Adipocyte (in vitro differentiated cells): ENCODE measurements around the gene ENOX1.

Experiments
- DNase-seq: peaks from one replicate; pipeline ENCODE4 v3.0.0-alpha.2; 2015; ENCODE audit warnings: low read depth
- H3K27me3 ChIP-seq: replicated peaks from 2 replicates; pipeline ENCODE4 v1.7.0; 2013; ENCODE audit warnings: mild to moderate bottlenecking, low read length, moderate library complexity; ENCODE audit not compliant: control insufficient read depth, insufficient read depth
- H3K36me3 ChIP-seq: 2 replicates; pipeline ENCODE4 v1.7.0; 2013; ENCODE audit warnings: low read length, mild to moderate bottlenecking, moderate library complexity; ENCODE audit not compliant: control insufficient read depth, insufficient read depth, severe bottlenecking
- H3K4me1 ChIP-seq: 2 replicates; pipeline ENCODE4 v1.7.0; 2013; ENCODE audit warnings: mild to moderate bottlenecking, low read length, moderate library complexity; ENCODE audit not compliant: control insufficient read depth, insufficient read depth
- H3K4me3 ChIP-seq: 2 replicates; pipeline ENCODE4 v1.7.0; 2013; ENCODE audit warnings: mild to moderate bottlenecking, low read length, moderate library complexity
- H3K9ac ChIP-seq: 2 replicates; pipeline ENCODE4 v1.7.0; 2013; ENCODE audit warnings: mild to moderate bottlenecking, low read length, moderate library complexity
- H3K9me3 ChIP-seq: 2 replicates; pipeline ENCODE4 v1.7.0; 2013; ENCODE audit warnings: mild to moderate bottlenecking, low read length, moderate library complexity; ENCODE audit not compliant: control insufficient read depth

ENOX1 gene

GRCh38 chr13:43698009-43698408, 88.8 kb downstream of the ENOX1 start:
- Histone ChIP-seq H3K4me3 (no peak overlapping the region), H3K4me1 (peaks cover 15% of the 10 kb centered on the region), H3K9me3 (no peaks in the 10 kb centered on the region), H3K36me3 (no peaks in the 10 kb centered on the region), H3K27me3 (no peaks in the 10 kb centered on the region), H3K9ac (no peak overlapping the region)
- no peak for DNase-seq

GRCh38 chr13:43697323-43697722, 89.4 kb downstream of the ENOX1 start:
- H3K36me3 ChIP-seq = no peaks in the 10 kb centered on the region
- H3K4me1 ChIP-seq = peaks cover 15% of the 10 kb centered on the region
- H3K9me3 ChIP-seq = no peaks in the 10 kb centered on the region
- no peak for DNase-seq
- no peaks in the 10 kb centered on the region for H3K27me3 ChIP-seq
- H3K4me3 ChIP-seq = no peak overlapping the region
- no peak overlapping the region for H3K9ac ChIP-seq

- no peak overlapping the region for H3K9ac ChIP-seq
- no peaks in the 10 kb centered on the region for H3K9me3 ChIP-seq
- no peaks in the 10 kb centered on the region for H3K27me3 ChIP-seq
- no peaks in the 10 kb centered on the region for H3K36me3 ChIP-seq
- H3K4me3 ChIP-seq = no peak overlapping the region
- DNase-seq = no peak
- H3K4me1 ChIP-seq = peaks cover 12% of the 10 kb centered on the region
These were observed 92.6 kb downstream of the ENOX1 start for GRCh38 chr13:43694146-43694664.

- H3K9me3 ChIP-seq = no peaks in the 10 kb centered on the region
- peaks cover 7% of the 10 kb centered on the region for H3K4me1 ChIP-seq
- no peaks in the 10 kb centered on the region for H3K36me3 ChIP-seq
- H3K9ac ChIP-seq = no peak overlapping the region
- no peak overlapping the region for H3K4me3 ChIP-seq
- no peak for DNase-seq
- no peaks in the 10 kb centered on the region for H3K27me3 ChIP-seq
These were observed 93.1 kb downstream of the ENOX1 start for GRCh38 chr13:43693639-43694038.

GRCh38 chr13:43688227-43688907, 98.4 kb downstream of the ENOX1 start:
- H3K4me3 ChIP-seq = no peak overlapping the region
- peaks cover 15% of the 10 kb centered on the region for H3K4me1 ChIP-seq
- no peaks in the 10 kb centered on the region for H3K27me3 ChIP-seq
- no peak for DNase-seq
- no peaks in the 10 kb centered on the region for H3K9me3 ChIP-seq
- H3K36me3 ChIP-seq = no peaks in the 10 kb centered on the region
- H3K9ac ChIP-seq = no peak overlapping the region

- H3K4me3 ChIP-seq = no peak overlapping the region
- H3K36me3 ChIP-seq = no peaks in the 10 kb centered on the region
- H3K4me1 ChIP-seq = peaks cover 15% of the 10 kb centered on the region
- DNase-seq = peak; percentile 14
- H3K27me3 ChIP-seq = no peaks in the 10 kb centered on the region
- H3K9ac ChIP-seq = no peak overlapping the region
- no peaks in the 10 kb centered on the region for H3K9me3 ChIP-seq
These were observed 99.7 kb downstream of the ENOX1 start for GRCh38 chr13:43687038-43687437.

- Histone ChIP-seq H3K36me3 (no peaks in the 10 kb centered on the region), H3K4me3 (no peak overlapping the region), H3K9ac (no peak overlapping the region), H3K9me3 (no peaks in the 10 kb centered on the region), H3K27me3 (no peaks in the 10 kb centered on the region), H3K4me1 (peaks cover 15% of the 10 kb centered on the region)
- peak; percentile 85 for DNase-seq
These were observed 100.2 kb downstream of the ENOX1 start for GRCh38 chr13:43686557-43686956.

GRCh38 chr13:43684963-43685725, 101.6 kb downstream of the ENOX1 start:
- Histone ChIP-seq H3K9me3 (no peaks in the 10 kb centered on the region), H3K27me3 (no peaks in the 10 kb centered on the region), H3K9ac (no peak overlapping the region), H3K36me3 (no peaks in the 10 kb centered on the region), H3K4me3 (no peak overlapping the region), H3K4me1 (peaks cover 15% of the 10 kb centered on the region)
- DNase-seq = no peak

GRCh38 chr13:43682701-43683100, 104.1 kb downstream of the ENOX1 start:
- Histone ChIP-seq H3K9ac (no peak overlapping the region), H3K4me3 (no peak overlapping the region), H3K27me3 (no peaks in the 10 kb centered on the region), H3K9me3 (no peaks in the 10 kb centered on the region), H3K4me1 (peaks cover 15% of the 10 kb centered on the region), H3K36me3 (no peaks in the 10 kb centered on the region)
- DNase-seq = no peak

GRCh38 chr13:43676320-43676719, 110.5 kb downstream of the ENOX1 start:
- no peaks in the 10 kb centered on the region for H3K9me3 ChIP-seq
- no peak overlapping the region for H3K9ac ChIP-seq
- H3K4me1 ChIP-seq = no peaks in the 10 kb centered on the region
- no peaks in the 10 kb centered on the region for H3K36me3 ChIP-seq
- H3K27me3 ChIP-seq = no peaks in the 10 kb centered on the region
- no peak for DNase-seq
- no peak overlapping the region for H3K4me3 ChIP-seq

GRCh38 chr13:43675577-43675976, 111.2 kb downstream of the ENOX1 start:
- H3K4me1 ChIP-seq = no peaks in the 10 kb centered on the region
- no peaks in the 10 kb centered on the region for H3K27me3 ChIP-seq
- H3K36me3 ChIP-seq = no peaks in the 10 kb centered on the region
- H3K9me3 ChIP-seq = no peaks in the 10 kb centered on the region
- H3K4me3 ChIP-seq = no peak overlapping the region
- DNase-seq = no peak
- no peak overlapping the region for H3K9ac ChIP-seq
